ENCODE results near the gene EIF4H.

DNA sequence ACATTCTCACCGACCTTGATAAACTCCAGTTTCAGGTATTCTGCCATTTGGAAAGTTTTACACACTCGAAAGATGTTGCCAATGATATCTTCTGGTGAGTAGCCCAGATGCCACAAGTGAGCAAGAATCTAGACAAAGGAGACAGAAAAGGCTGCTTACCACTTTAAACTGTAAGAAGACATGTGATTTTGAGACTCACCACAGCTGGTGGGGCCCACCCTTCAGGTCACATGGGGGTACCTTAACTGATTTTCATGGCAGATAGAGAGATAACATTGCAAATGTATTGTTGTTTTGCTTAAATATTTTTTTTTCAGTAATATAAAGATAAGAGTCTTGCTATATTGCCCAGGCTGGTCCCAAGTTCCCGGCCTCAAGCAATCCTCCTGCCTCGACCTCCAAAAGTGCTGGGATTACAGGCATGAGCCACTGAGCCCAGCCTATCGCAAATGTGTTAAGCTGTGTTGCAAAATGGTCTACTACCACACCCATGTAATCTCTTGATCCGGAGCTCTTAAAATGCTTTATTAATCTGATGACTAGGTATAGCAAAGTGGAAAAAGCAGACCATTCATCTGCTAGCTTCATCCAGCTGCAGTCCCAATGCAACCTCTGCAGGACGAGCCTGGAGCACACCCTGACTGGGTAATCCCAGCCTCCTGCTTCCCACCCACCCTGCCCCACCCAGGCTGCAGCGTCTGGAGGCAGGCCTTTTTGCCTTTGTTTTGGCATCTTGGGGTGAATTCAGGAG is 61.5 kb downstream of the EIF4H start:
- TF ChIP-seq CTCF (IDR thresholded peaks at IDR 0.05; ENCODE audit: low read depth, low read length, poor library complexity, severe bottlenecking) (no peak), EZH2phosphoT487 (IDR thresholded peaks at IDR 0.05; ENCODE audit: borderline replicate concordance, low read length) (no peak)

Data from DOHH2 (cell line).